Measurements from ENCODE around the gene RBM22. TPM values are rescaled to one million over a fixed set of nuclear protein-coding genes. Genes with fewer than 3 reads are reported as not detected.

RBM22 gene
- total and polyA plus RNA-seq, 9 donors: 33.4 to 77.6 (median 48.6) TPM

DNA sequence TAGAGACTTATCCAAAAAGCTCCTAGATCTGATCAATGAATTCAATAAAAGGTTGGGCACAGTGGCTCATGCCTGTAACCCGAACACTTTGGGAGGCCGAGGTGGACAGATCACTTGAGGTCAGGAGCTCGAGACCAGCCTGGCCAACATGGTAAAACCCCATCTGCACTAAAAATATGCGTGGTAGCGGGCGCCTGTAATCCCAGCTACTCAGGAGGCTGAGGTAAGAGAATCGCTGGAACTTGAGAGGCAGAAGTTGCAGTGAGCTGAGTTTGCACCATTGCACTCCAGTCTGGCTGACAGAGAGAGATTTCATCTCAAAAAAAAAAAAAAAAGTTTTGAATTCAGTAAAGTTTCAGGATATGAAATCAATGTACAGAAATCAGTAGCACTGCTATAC lies 38.0 kb upstream of the RBM22 start:
- H3K27ac ChIP-seq: no peak overlapping the region
- 96 to 98% (median 97%) methylated on average over 7 of the region's 7 CpGs for WGBS, 3 donors
- intact Hi-C loops (cut with DNase I): no loop called here
- H3K9me3 ChIP-seq: no peaks in the 10 kb centered on the region
- DNase-seq: no peak
- no peaks in the 10 kb centered on the region for H3K36me3 ChIP-seq
- TF ChIP-seq, protein P1, sequence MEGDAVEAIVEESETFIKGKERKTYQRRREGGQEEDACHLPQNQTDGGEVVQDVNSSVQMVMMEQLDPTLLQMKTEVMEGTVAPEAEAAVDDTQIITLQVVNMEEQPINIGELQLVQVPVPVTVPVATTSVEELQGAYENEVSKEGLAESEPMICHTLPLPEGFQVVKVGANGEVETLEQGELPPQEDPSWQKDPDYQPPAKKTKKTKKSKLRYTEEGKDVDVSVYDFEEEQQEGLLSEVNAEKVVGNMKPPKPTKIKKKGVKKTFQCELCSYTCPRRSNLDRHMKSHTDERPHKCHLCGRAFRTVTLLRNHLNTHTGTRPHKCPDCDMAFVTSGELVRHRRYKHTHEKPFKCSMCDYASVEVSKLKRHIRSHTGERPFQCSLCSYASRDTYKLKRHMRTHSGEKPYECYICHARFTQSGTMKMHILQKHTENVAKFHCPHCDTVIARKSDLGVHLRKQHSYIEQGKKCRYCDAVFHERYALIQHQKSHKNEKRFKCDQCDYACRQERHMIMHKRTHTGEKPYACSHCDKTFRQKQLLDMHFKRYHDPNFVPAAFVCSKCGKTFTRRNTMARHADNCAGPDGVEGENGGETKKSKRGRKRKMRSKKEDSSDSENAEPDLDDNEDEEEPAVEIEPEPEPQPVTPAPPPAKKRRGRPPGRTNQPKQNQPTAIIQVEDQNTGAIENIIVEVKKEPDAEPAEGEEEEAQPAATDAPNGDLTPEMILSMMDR (IDR thresholded peaks at IDR 0.05): no peak
- TF ChIP-seq POLR2A (IDR thresholded peaks at IDR 0.05): no peak
- TF ChIP-seq EP300 (IDR thresholded peaks at IDR 0.05): no peak
- no peak overlapping the region for H3K4me3 ChIP-seq
- no peaks in the 10 kb centered on the region for H3K27me3 ChIP-seq
- H3K4me1 ChIP-seq (ENCODE audit: insufficient read depth): peaks cover 2% of the 10 kb centered on the region

DNA sequence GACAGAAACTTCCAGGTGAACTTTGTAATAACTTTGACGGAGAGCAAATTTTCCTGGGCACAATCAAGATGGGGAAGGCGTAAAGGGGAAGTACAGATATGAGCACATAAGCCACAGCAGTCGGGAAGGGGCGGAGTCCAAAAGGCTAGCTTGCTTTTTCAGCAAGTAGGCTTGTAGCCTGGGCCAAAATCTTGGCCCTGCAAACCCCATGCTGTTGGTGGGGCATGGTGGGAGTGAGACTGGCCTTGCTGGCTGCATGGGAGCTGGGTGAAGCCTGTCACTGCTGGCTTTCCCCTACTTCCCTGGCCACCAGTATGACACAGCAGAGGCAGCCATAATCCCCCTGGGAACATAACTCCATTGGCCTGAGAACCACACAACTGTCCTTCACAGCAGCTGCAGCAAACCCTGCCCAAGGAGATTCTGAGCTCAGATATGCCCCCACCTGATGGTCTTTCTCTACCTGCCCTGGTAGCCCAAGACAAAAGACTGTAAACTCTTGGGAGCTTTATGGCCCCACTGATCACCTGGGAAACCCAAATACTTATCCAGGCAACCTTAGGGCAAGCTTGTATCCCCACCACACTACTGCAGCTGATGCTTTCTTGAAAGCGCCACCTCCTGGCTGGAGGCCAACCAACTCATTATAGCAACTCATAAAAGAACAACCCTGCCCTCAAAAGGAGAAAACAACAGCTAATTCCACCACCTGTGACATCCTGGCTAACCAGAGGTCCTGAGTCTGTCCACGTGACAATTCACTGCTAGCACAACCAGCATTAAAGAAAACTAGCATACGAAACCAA lies 33.9 kb upstream of the RBM22 start:
- no peaks in the 10 kb centered on the region for H3K9me3 ChIP-seq
- TF ChIP-seq POLR2A (IDR thresholded peaks at IDR 0.05) (no peak), EP300 (IDR thresholded peaks at IDR 0.05) (no peak)
- TF ChIP-seq, protein P1 (IDR thresholded peaks at IDR 0.05): no peak
- no peaks in the 10 kb centered on the region for H3K36me3 ChIP-seq
- intact Hi-C loops (cut with DNase I): no loop called here
- no peaks in the 10 kb centered on the region for H3K4me1 ChIP-seq (ENCODE audit: insufficient read depth)
- whole genome bisulfite sequencing, 3 donors: 92 to 97% (median 95%) methylated on average over 7 of the region's 7 CpGs
- H3K27ac ChIP-seq: no peak overlapping the region
- H3K27me3 ChIP-seq: no peaks in the 10 kb centered on the region
- no peak overlapping the region for H3K4me3 ChIP-seq
- DNase-seq: no peak

DNA sequence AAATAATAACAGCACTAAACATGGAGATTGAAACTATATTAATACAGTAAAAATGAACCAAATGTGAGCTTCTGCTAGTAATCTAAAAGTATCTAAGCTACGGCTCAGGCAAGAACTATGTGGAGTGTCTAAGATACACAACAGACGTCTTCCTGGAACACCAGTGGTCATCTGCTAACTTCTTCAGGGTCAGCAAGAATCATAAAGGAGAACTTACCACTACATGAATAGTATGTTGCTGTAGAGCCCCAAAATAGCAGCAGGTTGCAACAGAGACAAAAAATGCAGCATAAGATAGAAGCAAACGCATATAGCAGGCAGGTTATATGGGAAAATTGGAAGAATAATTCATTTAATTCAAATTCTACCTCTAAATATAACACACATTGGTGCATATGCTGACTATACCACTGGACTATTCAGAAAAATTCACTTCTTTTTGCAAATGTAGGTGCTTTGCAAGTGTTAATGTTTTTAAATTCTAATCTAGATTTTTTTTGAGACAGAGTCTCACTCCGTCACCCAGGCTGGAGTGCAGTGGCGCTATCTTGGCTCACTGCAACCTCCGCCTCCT lies 30.9 kb upstream of the RBM22 start:
- 90 to 92% (median 91%) methylated on average over 6 of the region's 6 CpGs for WGBS, 3 donors
- Histone ChIP-seq H3K4me1 (ENCODE audit: insufficient read depth) (no peaks in the 10 kb centered on the region), H3K4me3 (no peak overlapping the region), H3K27me3 (no peaks in the 10 kb centered on the region), H3K9me3 (no peaks in the 10 kb centered on the region), H3K27ac (no peak overlapping the region), H3K36me3 (no peaks in the 10 kb centered on the region)
- TF ChIP-seq EP300 (IDR thresholded peaks at IDR 0.05): no peak
- TF ChIP-seq, protein P1 (IDR thresholded peaks at IDR 0.05): no peak
- intact Hi-C loops (cut with DNase I): no loop called here
- DNase-seq: no peak

DNA sequence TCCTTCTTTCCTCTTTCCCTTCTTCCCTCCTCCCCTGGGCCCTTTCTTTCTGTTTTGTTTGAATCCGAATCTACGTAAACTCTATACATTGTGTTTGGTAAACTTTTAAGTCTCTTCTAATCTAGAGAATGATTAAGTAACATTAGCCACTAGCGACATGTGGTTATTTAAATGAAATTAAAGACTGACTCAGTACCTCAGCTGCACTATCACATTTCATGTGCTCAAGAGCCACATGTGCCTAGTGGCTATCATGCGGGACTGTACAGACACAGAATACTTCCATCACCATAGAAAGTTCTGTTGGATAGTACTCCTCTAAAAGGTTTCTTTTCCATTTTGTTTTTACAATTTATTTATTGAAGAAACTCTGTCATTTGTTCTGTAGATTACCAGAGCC lies 29.0 kb upstream of the RBM22 start:
- Histone ChIP-seq H3K27me3 (no peaks in the 10 kb centered on the region), H3K27ac (no peak overlapping the region), H3K4me1 (ENCODE audit: insufficient read depth) (no peaks in the 10 kb centered on the region), H3K4me3 (no peak overlapping the region), H3K9me3 (no peaks in the 10 kb centered on the region), H3K36me3 (no peaks in the 10 kb centered on the region)
- intact Hi-C loops (cut with DNase I): no loop called here
- no peak for DNase-seq
- TF ChIP-seq, protein P1 (IDR thresholded peaks at IDR 0.05): no peak
- no peak for TF ChIP-seq POLR2A (IDR thresholded peaks at IDR 0.05)
- WGBS, 3 donors: 94 to 99% (median 98%) methylated on average over 4 of the region's 4 CpGs

Data from ovary (tissue), 9 donors.